Measurements from ENCODE around the gene ASTN2. TPM values are rescaled to one million over a fixed set of nuclear protein-coding genes. Genes with fewer than 3 reads are reported as not detected.

Gene ASTN2
- total RNA-seq, 1 experiment from 2014 or later = 4.8 TPM

DNA sequence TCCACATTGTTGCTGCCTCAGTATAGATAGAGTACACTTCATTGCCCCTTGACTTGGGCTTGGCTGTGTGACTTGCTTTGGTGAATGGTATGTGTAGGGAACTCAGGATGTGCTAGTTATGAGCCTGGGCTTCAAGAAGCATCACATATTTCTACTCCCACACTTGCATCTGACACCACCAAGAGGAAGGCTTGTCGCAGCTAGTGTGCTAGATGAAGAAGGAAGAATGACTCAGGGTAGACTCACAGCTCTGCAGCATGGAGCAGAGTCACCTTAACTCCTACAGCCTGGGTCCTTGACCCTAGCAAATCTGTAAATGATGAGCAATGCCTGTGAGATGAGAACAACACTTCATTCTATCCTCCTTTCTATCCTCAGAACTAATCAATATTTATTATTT, 261.8 kb downstream of the ASTN2 start:
- H3K9me2 ChIP-seq (ENCODE audit: insufficient read depth) = no peaks in the 10 kb centered on the region
- H3K9ac ChIP-seq (ENCODE audit: low read length) = no peak overlapping the region
- H3K27me3 ChIP-seq (ENCODE audit: insufficient read depth, low read length) = no peaks in the 10 kb centered on the region
- CTCF ChIA-PET = no interaction called here
- no peak for TF ChIP-seq CEBPB (IDR thresholded peaks at IDR 0.05; ENCODE audit: low read depth)
- TF ChIP-seq SP1 (IDR thresholded peaks at IDR 0.05; ENCODE audit: low read depth) = no peak
- no peak for TF ChIP-seq ELF1 (IDR thresholded peaks at IDR 0.05; ENCODE audit: borderline replicate concordance, low read depth)
- TF ChIP-seq, protein P1, sequence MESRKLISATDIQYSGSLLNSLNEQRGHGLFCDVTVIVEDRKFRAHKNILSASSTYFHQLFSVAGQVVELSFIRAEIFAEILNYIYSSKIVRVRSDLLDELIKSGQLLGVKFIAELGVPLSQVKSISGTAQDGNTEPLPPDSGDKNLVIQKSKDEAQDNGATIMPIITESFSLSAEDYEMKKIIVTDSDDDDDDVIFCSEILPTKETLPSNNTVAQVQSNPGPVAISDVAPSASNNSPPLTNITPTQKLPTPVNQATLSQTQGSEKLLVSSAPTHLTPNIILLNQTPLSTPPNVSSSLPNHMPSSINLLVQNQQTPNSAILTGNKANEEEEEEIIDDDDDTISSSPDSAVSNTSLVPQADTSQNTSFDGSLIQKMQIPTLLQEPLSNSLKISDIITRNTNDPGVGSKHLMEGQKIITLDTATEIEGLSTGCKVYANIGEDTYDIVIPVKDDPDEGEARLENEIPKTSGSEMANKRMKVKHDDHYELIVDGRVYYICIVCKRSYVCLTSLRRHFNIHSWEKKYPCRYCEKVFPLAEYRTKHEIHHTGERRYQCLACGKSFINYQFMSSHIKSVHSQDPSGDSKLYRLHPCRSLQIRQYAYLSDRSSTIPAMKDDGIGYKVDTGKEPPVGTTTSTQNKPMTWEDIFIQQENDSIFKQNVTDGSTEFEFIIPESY (IDR thresholded peaks at IDR 0.05; ENCODE audit: extremely low read depth, insufficient replicate concordance, low read length) = no peak
- RAD21 ChIA-PET (ENCODE audit: low non-redundant PET in 1 of 2, low total read pairs in 2 of 2, uncharacterized antibody in 2 of 2, unreplicated experiment in 2 of 2) = no interaction called here
- H3K9me3 ChIP-seq (ENCODE audit: control insufficient read depth in 1 of 2, insufficient read depth in 1 of 2, low read depth in 1 of 2, low read length in 2 of 2) = no peaks in the 10 kb centered on the region
- H4K20me1 ChIP-seq (ENCODE audit: insufficient read depth) = no peaks in the 10 kb centered on the region
- intact Hi-C loops (cut with micrococcal nuclease) = no loop called here
- POLR2A ChIA-PET = no interaction called here
- no peak overlapping the region for H3K4me3 ChIP-seq (replicated peaks in 1 of 2; ENCODE audit: low read depth in 1 of 2, low read length in 2 of 2)
- no peaks in the 10 kb centered on the region for H3K4me1 ChIP-seq (ENCODE audit: control insufficient read depth in 1 of 2, insufficient read depth in 2 of 2, low read length in 2 of 2)
- H3K79me2 ChIP-seq (ENCODE audit: insufficient read depth, low read length) = no peaks in the 10 kb centered on the region
- DNase-seq (ENCODE audit: low read depth, low spot score) = no peak
- no peak overlapping the region for H3K4me2 ChIP-seq (ENCODE audit: low read length)
- no peak overlapping the region for H3K27ac ChIP-seq (ENCODE audit: low read depth, low read length)
- BruUV-seq (replicated peaks) = no TSS peak
- no peak for ATAC-seq
- no peak overlapping the region for H2AFZ ChIP-seq (ENCODE audit: low read depth, low read length, poor library complexity, severe bottlenecking)
- no peaks in the 10 kb centered on the region for H3K36me3 ChIP-seq (ENCODE audit: control insufficient read depth in 1 of 2, insufficient read depth in 2 of 2, low read length in 2 of 2)

DNA sequence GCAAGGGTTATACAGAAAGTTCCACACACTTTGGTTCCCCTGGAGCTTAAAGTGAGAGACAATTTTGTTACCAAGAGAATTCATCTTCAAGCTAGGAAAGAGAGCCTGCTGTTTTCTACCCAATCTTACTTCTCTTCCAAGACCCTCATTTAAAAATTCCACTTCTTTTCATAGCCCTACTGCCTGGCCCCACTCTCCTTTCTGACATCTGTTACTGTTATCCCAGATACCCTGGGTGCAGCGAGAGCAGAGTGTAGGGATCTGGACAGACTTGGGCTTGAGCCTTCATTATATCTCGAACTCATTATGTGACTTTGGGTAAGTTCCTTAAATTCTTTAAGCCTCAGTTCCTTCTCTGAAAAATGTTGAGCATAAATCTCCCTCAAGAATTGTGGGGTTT, 263.1 kb downstream of the ASTN2 start:
- H3K79me2 ChIP-seq (ENCODE audit: insufficient read depth, low read length) = no peaks in the 10 kb centered on the region
- H3K9me3 ChIP-seq (ENCODE audit: control insufficient read depth in 1 of 2, insufficient read depth in 1 of 2, low read depth in 1 of 2, low read length in 2 of 2) = no peaks in the 10 kb centered on the region; a peak in 1 of 4 replicates
- ChIA-PET RAD21 (ENCODE audit: low non-redundant PET in 1 of 2, low total read pairs in 2 of 2, uncharacterized antibody in 2 of 2, unreplicated experiment in 2 of 2) (no interaction called here), CTCF (no interaction called here), POLR2A (no interaction called here)
- no TSS peak for BruUV-seq (replicated peaks)
- no peaks in the 10 kb centered on the region for H3K4me1 ChIP-seq (ENCODE audit: control insufficient read depth in 1 of 2, insufficient read depth in 2 of 2, low read length in 2 of 2)
- no peak overlapping the region for H2AFZ ChIP-seq (ENCODE audit: low read depth, low read length, poor library complexity, severe bottlenecking)
- no peak overlapping the region for H3K4me3 ChIP-seq (replicated peaks in 1 of 2; ENCODE audit: low read depth in 1 of 2, low read length in 2 of 2)
- TF ChIP-seq ZNF274 (IDR thresholded peaks at IDR 0.05; ENCODE audit: low read depth, low read length) (no peak), EZH2 (IDR thresholded peaks at IDR 0.05) (no peak), ZFX (IDR thresholded peaks at IDR 0.05) (no peak), CBX3 (IDR thresholded peaks at IDR 0.05; ENCODE audit: low read depth) (no peak), JUND (IDR thresholded peaks at IDR 0.05) (no peak), SP1 (IDR thresholded peaks at IDR 0.05; ENCODE audit: low read depth) (no peak), EGR1 (IDR thresholded peaks at IDR 0.05; ENCODE audit: low read depth) (no peak), YY1 (IDR thresholded peaks at IDR 0.05; ENCODE audit: extremely low read depth, insufficient replicate concordance, low read depth, low read length) (no peak), POLR2AphosphoS5 (IDR thresholded peaks at IDR 0.05; ENCODE audit: low read depth, low read length) (no peak)
- TF ChIP-seq, protein P2, sequence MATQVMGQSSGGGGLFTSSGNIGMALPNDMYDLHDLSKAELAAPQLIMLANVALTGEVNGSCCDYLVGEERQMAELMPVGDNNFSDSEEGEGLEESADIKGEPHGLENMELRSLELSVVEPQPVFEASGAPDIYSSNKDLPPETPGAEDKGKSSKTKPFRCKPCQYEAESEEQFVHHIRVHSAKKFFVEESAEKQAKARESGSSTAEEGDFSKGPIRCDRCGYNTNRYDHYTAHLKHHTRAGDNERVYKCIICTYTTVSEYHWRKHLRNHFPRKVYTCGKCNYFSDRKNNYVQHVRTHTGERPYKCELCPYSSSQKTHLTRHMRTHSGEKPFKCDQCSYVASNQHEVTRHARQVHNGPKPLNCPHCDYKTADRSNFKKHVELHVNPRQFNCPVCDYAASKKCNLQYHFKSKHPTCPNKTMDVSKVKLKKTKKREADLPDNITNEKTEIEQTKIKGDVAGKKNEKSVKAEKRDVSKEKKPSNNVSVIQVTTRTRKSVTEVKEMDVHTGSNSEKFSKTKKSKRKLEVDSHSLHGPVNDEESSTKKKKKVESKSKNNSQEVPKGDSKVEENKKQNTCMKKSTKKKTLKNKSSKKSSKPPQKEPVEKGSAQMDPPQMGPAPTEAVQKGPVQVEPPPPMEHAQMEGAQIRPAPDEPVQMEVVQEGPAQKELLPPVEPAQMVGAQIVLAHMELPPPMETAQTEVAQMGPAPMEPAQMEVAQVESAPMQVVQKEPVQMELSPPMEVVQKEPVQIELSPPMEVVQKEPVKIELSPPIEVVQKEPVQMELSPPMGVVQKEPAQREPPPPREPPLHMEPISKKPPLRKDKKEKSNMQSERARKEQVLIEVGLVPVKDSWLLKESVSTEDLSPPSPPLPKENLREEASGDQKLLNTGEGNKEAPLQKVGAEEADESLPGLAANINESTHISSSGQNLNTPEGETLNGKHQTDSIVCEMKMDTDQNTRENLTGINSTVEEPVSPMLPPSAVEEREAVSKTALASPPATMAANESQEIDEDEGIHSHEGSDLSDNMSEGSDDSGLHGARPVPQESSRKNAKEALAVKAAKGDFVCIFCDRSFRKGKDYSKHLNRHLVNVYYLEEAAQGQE (IDR thresholded peaks at IDR 0.05; ENCODE audit: low read depth) = no peak
- TF ChIP-seq, protein P3, sequence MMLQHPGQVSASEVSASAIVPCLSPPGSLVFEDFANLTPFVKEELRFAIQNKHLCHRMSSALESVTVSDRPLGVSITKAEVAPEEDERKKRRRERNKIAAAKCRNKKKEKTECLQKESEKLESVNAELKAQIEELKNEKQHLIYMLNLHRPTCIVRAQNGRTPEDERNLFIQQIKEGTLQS (IDR thresholded peaks at IDR 0.05) = no peak
- no peaks in the 10 kb centered on the region for H3K27me3 ChIP-seq (ENCODE audit: insufficient read depth, low read length)
- intact Hi-C loops (cut with micrococcal nuclease) = no loop called here
- no peaks in the 10 kb centered on the region for H3K36me3 ChIP-seq (ENCODE audit: control insufficient read depth in 1 of 2, insufficient read depth in 2 of 2, low read length in 2 of 2)
- ATAC-seq = no peak
- H3K9me2 ChIP-seq (ENCODE audit: insufficient read depth) = no peaks in the 10 kb centered on the region
- DNase-seq (ENCODE audit: low read depth, low spot score) = no peak
- H4K20me1 ChIP-seq (ENCODE audit: insufficient read depth) = no peaks in the 10 kb centered on the region
- H3K4me2 ChIP-seq (ENCODE audit: low read length) = no peak overlapping the region
- no peak overlapping the region for H3K27ac ChIP-seq (ENCODE audit: low read depth, low read length)
- H3K9ac ChIP-seq (ENCODE audit: low read length) = no peak overlapping the region
